ENCODE results near the gene RALGAPB.
"Not testable (repeated sequence)": the region's sequence is repeated elsewhere in the genome, so short reads cannot be mapped to it uniquely, and the experiment has no call there.

The RALGAPB gene

DNA sequence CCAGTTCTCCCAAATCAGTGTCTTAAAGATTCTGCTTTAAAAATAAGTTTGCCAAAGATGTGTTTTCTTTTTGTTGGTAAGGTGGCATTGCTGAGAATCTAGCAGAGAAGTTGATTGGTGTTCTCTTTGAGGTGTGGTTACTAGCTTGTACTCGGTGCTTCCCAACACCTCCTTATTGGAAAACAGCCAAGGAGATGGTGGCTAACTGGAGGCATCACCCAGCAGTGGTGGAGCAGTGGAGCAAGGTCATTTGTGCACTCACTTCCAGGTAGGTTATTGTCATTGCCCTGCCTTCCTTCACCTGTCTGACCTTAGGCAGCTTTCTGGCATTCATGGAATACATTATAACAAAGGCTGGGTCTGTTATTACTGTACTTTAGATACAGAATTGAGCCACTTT lies 26.7 kb downstream of the RALGAPB start:
- no peak for DNase-seq

GRCh38 chr20:38501858-38502436 lies 29.3 kb downstream of the RALGAPB start:
- DNase-seq: no peak

DNA sequence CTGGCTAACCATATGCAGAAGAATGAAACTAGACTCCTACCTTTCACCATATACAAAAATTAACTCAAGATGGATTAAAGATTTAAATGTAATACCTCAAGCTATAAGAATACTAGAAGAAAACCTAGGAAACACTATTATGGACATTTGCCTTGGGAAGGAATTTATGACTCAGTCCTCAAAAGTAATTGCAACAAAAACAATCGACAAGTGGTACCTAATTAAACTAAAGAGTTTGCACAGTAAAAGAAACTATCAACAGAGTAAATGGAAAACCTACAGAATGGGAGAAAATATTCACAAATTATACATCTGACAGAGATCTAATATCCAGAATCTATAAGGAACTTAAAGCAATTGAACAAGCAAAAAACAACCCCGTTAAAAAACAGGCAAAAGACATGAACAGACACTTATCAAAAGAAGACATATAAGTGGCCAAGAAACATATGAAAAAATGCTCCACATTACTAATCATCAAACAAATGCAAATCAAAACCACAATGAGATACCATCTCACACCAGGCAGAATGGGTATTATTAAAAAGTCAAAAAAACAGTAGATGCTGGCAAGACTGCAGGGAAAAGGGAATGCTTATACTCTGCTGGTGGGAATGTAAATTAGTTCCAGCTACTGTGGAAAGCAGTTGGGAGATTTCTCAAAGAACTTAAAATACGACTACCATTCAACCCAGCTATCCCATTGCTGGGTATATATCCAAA lies 31.9 kb downstream of the RALGAPB start:
- DNase-seq: no peak

DNA sequence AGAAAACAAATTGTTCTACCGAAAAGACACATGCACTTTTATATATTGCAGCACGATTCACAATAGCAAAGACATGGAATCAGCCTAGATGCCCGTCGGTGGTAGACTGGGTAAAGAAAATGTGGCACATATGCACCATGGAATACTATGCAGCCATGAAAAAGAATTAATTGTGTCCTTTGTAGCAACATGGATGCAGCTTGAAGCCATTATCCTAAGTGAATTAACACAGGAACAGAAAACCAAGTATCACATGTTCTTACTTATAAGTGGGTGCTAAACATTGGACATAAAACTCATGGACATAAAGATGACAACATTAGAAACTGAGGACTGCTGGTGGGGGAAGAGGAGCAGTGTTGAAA lies 32.4 kb downstream of the RALGAPB start:
- DNase-seq: no peak

DNA sequence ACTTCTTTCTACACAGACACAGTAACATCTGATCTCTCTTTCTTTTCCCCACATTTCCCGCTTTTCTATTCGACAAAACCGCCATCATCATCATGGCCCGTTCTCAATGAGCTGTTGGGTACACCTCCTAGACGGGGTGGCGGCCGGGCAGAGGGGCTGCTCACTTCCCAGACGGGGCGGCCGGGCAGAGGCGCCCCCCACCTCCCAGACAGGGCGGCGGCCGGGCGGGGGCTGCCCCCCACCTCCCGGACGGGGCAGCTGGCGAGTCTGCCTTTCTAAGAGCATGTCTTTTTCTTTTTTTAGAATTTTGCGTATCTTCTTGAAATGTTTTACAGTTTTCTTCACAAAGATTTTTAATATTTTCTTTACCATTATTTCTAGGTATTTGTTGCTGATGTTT lies 39.1 kb downstream of the RALGAPB start:
- not testable (repeated sequence) for DNase-seq

DNA sequence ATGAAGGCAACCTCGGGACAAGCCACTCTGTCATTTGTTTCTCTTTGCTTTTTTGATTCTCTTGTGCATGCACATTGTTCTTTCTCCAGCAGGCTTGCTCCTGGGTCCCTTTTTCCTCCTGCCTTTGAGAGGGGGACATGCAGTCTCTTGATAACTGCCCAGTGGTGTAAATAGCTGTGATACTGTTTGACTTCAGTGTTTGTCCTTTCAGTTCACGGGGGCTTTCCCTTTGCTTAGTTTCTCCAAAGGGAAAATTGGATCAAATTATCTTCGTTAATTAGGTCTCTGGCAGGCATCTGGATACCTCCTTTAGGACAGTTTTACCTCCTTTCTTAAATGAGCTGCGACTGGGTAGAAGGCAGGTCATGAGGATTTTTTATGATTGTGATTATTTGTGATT lies 41.5 kb downstream of the RALGAPB start:
- no peak for DNase-seq

- DNase-seq: no peak
These were observed 42.3 kb downstream of the RALGAPB start for GRCh38 chr20:38514947-38515346.

GRCh38 chr20:38515631-38516030 lies 43.0 kb downstream of the RALGAPB start:
- no peak for DNase-seq

GRCh38 chr20:38519426-38519825 lies 46.8 kb downstream of the RALGAPB start:
- DNase-seq: no peak

- DNase-seq: no peak
These were observed 47.6 kb downstream of the RALGAPB start for GRCh38 chr20:38520261-38520660.

DNA sequence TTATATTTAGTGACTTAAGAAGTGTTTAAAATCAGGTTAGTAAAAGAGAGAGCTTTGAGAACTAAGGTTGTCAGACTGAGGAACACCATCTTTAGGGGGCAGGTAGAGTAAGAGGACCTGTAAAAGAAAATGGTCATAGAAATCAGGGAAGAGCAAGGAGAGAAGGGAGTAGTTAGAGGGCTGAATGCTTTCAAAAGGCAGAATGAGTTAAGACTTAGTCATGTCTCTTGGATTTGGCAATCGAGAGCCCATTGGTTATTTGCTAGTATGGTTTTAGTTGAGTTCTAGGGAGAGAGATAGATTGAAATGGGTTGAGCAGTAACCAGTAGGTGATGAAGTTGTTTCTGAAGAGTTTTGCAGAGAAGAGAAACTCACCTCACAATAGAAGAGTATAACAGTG lies 51.1 kb downstream of the RALGAPB start:
- DNase-seq: no peak

- DNase-seq: no peak
These were observed 55.5 kb downstream of the RALGAPB start for GRCh38 chr20:38528167-38528566.

- DNase-seq: no peak
These were observed 58.4 kb downstream of the RALGAPB start for GRCh38 chr20:38531021-38531420.

DNA sequence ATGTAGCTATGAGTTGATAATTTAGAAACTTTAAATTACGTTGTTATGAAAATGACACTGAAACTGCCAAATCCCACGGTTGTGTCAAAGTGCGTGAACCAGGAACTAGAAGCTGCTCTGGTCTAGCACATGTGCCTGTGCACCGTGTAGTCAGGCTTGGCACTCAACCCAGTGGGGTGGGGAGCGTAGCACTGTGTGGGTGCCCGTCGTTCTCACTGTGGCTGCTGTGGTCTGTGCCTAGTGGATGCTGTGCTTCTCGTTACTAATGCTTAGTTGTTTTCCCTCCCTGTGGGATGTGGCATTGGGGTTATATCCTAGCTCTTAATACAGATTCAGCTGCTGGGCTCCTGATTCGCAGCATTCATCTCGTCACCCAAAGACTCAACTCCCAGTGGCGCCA lies 62.1 kb downstream of the RALGAPB start:
- no peak for DNase-seq

- DNase-seq: no peak
These were observed 63.7 kb downstream of the RALGAPB start for GRCh38 chr20:38536310-38536709.

DNA sequence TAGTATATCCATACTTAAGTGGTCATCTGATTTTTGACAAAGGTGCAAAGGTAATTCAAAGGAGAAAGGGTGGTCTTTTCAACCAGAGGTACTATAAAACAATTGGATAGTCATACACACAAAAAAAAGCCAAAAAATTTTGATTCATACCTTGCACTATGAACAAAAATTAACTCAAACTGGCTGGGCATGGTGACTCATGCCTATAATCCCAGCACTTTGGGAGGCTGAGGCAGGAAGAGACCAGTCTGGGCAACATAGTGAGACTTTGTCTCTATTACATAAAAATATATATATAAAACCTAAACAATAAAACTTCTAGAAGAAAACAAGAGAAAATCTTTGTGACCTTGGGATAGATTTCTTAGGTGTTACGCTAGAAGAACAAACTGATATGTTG lies 64.5 kb downstream of the RALGAPB start:
- no peak for DNase-seq

DNA sequence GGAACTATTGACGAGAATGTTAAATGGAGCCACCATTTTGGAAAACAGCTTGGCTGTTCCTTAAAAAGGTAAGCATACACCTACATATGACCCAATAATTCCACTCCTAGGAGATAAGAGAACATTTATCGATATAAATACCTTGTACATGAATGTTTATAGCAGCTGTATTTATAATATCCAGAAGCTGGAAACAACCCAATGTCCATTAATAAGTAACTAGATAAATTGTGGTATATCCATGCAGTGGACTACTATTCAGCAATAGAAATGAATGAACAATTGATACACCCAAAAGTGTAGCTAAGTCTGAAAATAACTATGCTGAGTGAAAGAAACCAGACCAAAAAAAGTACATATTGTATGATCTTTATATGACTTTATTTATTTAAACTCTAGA lies 66.1 kb downstream of the RALGAPB start:
- DNase-seq: no peak

- no peak for DNase-seq
These were observed 70.6 kb downstream of the RALGAPB start for GRCh38 chr20:38543014-38543906.

DNA sequence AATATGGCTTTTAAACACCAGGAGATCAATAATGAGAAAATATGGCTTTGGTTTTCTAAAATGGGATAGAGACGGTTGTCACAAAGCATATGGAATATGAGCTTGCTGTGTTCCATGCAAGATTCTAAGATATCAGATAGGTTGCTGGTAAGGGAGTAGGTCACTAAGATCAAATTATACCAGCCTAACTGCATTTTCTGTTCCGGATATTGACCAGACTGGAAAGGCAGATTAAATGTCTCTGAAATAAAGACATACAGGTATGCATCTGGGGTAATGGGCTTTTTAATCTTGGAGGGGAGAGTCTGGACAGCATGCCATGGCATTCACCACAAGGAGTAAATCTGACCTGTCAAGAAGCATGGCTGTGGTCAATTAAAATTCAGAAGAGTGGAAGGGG lies 73.1 kb downstream of the RALGAPB start:
- DNase-seq: no peak

DNA sequence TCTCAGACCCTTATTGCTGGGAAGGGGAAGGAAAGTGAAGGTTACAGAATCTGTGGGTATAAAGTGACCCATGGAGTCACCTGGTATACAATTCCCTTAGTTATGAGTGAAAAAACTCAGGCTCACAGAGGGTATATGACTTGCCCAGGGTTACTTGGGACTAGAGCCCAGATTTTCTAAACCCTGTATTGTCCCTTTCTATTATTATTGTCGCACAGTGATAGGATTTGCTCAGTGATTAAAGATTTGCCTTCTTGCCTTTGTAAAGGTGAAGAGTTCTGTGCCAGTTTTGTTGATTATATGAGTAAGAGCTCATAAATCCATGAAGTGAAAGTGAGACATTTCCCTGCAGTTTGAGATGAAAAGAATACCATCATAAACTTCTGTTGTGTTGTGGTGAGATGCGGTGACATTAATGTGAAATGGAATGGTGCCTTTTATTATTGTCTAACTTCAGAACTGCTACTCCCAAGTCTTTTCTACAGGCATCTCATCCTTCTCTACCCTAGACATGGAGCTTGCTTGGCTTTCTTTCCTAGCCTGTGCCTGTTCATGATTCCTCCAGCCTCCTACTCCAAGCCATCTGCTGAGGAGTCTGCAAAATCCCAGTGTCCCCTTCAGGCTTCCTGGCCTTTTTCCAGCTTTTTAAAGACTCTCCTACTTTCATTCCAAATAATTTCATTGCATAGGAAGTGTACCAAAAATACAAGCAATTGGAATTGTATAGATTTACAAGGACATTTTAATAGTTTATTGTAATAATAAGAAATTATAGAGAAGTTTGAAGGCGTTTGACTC lies 74.8 kb downstream of the RALGAPB start:
- DNase-seq: no peak

- no peak for DNase-seq
These were observed 75.9 kb downstream of the RALGAPB start for GRCh38 chr20:38548356-38549083.

DNA sequence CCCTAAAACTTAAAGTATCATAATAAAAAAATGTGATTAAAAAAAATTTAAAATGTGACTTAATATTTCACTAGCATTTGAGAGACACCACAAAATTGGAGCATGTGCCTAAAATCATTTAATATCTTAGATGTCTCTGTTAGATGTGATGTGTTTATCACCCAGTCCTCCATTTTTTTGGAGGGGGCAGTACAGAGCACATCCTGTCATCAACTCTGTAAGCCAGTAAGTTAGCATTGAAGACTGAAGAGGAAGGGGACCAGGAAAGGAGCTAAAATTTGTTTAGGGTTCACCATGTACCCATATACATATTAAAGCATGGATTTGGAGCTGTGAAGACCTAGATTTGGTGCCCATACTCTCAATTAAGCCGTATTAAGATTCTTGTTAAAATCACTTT lies 77.6 kb downstream of the RALGAPB start:
- no peak for DNase-seq
